Vagina (tissue), 2 donors: Measurements from ENCODE around the gene WWOX. TPM values are rescaled to one million over a fixed set of nuclear protein-coding genes. Genes with fewer than 3 reads are reported as not detected.

Experiments
- DNase-seq, 2 donors: peaks; one replicate each; pipeline ENCODE4 v3.0.0-alpha.2; 2017; ENCODE audit errors: extremely low spot score in 2 of 2
- H3K27ac ChIP-seq: fragments of 200-600 bp; sonication (generic); one replicate; pipeline ENCODE4 v1.5.1; 2019
- H3K27me3 ChIP-seq: fragments of 200-600 bp; sonication (generic); one replicate; pipeline ENCODE4 v1.5.1; 2019
- H3K36me3 ChIP-seq, 2 donors: fragments of 200-600 bp; sonication (generic); one replicate each; pipeline ENCODE4 v1.5.1; 2017 to 2019
- H3K4me1 ChIP-seq: fragments of 200-600 bp; sonication (generic); one replicate; pipeline ENCODE4 v1.5.1; 2019
- H3K4me3 ChIP-seq, 2 donors: fragments of 200-600 bp; sonication (generic); 1 replicate in 1 of 2; 2 replicates in 1 of 2; pipeline ENCODE4 v1.5.1; 2016 to 2019
- H3K9me3 ChIP-seq: fragments of 200-600 bp; sonication (generic); one replicate; pipeline ENCODE4 v1.5.1; 2019
- POLR2A ChIP-seq, 2 donors: fragments of 450-650 bp; IDR thresholded peaks; one replicate each; pipeline ENCODE4 v1.6.1; 2017; ENCODE audit warnings: antibody characterized with exemption in 2 of 2, mild to moderate bottlenecking in 2 of 2, moderate library complexity in 2 of 2
- POLR2AphosphoS5 ChIP-seq, 2 donors: sonication (generic); formaldehyde crosslinking; IDR thresholded peaks; one replicate each; pipeline ENCODE4 v1.9.0; 2017; ENCODE audit warnings: antibody characterized with exemption in 2 of 2, mild to moderate bottlenecking in 2 of 2, low read depth in 1 of 2; ENCODE audit not compliant: insufficient read depth in 1 of 2
- intact Hi-C: fragments of 100-400 bp; cut with DNase I; formaldehyde crosslinking; loops from one replicate; pipeline ENCODE4 v1.15.1; 2023
- total RNA-seq: library from RNA; depleted of rRNA; stranded (reverse); fragments of >200 nt; gene quantifications from one replicate; pipeline ENCODE4 v1.2.3, GENCODE V29; 2016
- TF ChIP-seq, protein P1 (sequence below), 3 experiments: fragments of 450-650 bp in 2 of 3; fragments of 200-600 bp in 1 of 3; sonication (generic) in 1 of 3; IDR thresholded peaks; one replicate each; pipeline ENCODE4 v1.5.1; 2017 to 2019; ENCODE audit warnings: antibody characterized with exemption in 3 of 3, mild to moderate bottlenecking in 2 of 3, moderate library complexity in 2 of 3

The WWOX gene
- total RNA-seq, 1 donor from 2014 or later, result 33.1 TPM

DNA sequence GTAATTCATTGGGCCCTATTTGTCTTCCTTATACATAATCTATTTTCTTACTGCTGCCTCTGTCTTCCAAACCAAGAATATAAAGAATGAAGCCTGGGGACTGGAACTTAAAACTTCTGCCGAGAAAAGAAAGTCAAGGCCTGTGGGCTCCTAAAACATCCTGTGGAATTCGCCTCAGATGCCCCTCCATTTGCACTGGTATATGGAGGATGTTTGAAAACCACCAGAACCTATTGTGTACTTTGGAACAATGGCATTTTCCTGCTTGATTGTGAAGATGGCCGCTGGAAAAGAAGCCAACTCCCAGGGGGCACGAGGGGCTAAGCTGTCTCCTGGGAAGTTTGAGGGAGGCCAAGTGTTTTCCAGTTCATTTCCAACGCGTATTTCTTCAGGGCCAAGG, 122.4 kb downstream of the WWOX start:
- Histone ChIP-seq H3K4me1 (no peaks in the 10 kb centered on the region), H3K9me3 (no peaks in the 10 kb centered on the region), H3K27ac (no peak overlapping the region), H3K36me3 (no peaks in the 10 kb centered on the region), H3K4me3 (no peak overlapping the region), H3K27me3 (no peaks in the 10 kb centered on the region)
- intact Hi-C loops, result no loop called here
- DNase-seq, result no peak
- TF ChIP-seq POLR2A (IDR thresholded peaks at IDR 0.05) (no peak), POLR2AphosphoS5 (IDR thresholded peaks at IDR 0.05; ENCODE audit: insufficient read depth in 1 of 2, low read depth in 1 of 2) (no peak)
- TF ChIP-seq, protein P1, sequence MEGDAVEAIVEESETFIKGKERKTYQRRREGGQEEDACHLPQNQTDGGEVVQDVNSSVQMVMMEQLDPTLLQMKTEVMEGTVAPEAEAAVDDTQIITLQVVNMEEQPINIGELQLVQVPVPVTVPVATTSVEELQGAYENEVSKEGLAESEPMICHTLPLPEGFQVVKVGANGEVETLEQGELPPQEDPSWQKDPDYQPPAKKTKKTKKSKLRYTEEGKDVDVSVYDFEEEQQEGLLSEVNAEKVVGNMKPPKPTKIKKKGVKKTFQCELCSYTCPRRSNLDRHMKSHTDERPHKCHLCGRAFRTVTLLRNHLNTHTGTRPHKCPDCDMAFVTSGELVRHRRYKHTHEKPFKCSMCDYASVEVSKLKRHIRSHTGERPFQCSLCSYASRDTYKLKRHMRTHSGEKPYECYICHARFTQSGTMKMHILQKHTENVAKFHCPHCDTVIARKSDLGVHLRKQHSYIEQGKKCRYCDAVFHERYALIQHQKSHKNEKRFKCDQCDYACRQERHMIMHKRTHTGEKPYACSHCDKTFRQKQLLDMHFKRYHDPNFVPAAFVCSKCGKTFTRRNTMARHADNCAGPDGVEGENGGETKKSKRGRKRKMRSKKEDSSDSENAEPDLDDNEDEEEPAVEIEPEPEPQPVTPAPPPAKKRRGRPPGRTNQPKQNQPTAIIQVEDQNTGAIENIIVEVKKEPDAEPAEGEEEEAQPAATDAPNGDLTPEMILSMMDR (IDR thresholded peaks at IDR 0.05), result no peak

DNA sequence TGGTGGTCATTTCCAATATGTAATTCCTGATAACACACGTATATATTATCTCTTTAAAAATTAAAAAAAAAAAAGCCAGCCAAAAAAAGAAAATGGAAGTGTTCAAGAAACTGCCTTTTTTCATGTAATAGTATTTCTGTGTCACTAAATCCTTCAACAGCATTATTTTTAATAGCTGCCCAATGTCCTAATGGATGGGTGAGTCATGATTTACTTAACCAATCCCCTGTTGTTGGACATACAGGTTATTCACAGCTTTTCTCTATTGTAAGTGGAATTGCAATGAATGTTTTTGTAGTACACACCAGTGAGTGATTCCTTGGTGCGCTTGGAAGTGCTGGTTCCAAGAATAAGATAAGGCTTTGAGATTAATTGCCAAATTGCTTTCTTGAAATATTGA, 124.9 kb downstream of the WWOX start:
- TF ChIP-seq POLR2AphosphoS5 (IDR thresholded peaks at IDR 0.05; ENCODE audit: insufficient read depth in 1 of 2, low read depth in 1 of 2) (no peak), POLR2A (IDR thresholded peaks at IDR 0.05) (no peak)
- TF ChIP-seq, protein P1 (IDR thresholded peaks at IDR 0.05), result no peak
- H3K4me3 ChIP-seq, result no peak overlapping the region
- DNase-seq, result no peak
- H3K36me3 ChIP-seq, result no peaks in the 10 kb centered on the region
- no peaks in the 10 kb centered on the region for H3K9me3 ChIP-seq
- no peak overlapping the region for H3K27ac ChIP-seq
- intact Hi-C loops, result no loop called here
- no peaks in the 10 kb centered on the region for H3K27me3 ChIP-seq
- no peaks in the 10 kb centered on the region for H3K4me1 ChIP-seq

DNA sequence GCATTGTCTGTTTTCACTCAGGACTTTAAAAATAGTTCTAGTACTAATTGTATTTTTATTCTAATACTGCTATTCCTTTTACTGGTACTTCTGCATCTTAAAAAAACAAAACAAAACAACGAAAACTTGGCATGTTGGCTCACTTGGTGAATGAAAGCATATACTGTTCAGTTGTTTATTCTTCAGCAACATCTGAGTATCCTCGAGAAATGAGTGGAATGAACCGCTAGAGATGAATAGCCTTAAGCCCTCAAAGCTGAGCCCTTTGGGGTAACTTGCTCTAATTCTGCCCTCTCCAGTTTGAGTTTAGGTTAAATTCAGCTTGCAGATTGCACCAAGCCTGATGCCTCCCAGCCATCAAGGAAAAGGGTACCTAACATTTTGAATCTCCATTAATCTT, 126.5 kb downstream of the WWOX start:
- Histone ChIP-seq H3K36me3 (no peaks in the 10 kb centered on the region), H3K9me3 (no peaks in the 10 kb centered on the region), H3K27ac (no peak overlapping the region), H3K4me3 (no peak overlapping the region), H3K4me1 (no peaks in the 10 kb centered on the region), H3K27me3 (no peaks in the 10 kb centered on the region)
- DNase-seq, result no peak
- TF ChIP-seq, protein P1 (IDR thresholded peaks at IDR 0.05), result no peak
- TF ChIP-seq POLR2A (IDR thresholded peaks at IDR 0.05) (no peak), POLR2AphosphoS5 (IDR thresholded peaks at IDR 0.05; ENCODE audit: insufficient read depth in 1 of 2, low read depth in 1 of 2) (no peak)
- intact Hi-C loops, result no loop called here

DNA sequence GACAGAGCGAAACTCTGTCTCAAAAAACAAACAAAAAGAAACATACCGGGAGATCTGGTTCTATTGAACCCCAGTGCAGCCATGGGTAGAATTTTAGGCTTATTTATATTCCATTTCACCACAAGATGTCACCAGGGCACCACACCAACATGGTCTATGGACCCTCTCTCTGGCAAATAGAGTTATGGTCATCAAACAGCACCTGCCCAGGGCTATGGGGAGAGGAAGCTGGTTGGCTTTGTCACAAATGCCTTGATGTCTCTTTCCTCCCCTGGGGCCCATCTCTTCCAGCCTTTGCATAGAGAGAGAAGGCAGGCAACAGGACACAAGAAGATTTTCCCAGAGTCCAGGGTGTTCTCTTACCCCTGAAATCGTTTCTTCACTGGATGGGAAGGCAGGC, 128.4 kb downstream of the WWOX start:
- Histone ChIP-seq H3K4me3 (no peak overlapping the region), H3K27me3 (no peaks in the 10 kb centered on the region), H3K36me3 (no peaks in the 10 kb centered on the region), H3K9me3 (no peaks in the 10 kb centered on the region), H3K27ac (no peak overlapping the region), H3K4me1 (peaks cover 13% of the 10 kb centered on the region)
- no peak for TF ChIP-seq POLR2AphosphoS5 (IDR thresholded peaks at IDR 0.05; ENCODE audit: insufficient read depth in 1 of 2, low read depth in 1 of 2)
- no peak for TF ChIP-seq POLR2A (IDR thresholded peaks at IDR 0.05)
- TF ChIP-seq, protein P1 (IDR thresholded peaks at IDR 0.05), result no peak
- no peak for DNase-seq
- intact Hi-C loops, result no loop called here

DNA sequence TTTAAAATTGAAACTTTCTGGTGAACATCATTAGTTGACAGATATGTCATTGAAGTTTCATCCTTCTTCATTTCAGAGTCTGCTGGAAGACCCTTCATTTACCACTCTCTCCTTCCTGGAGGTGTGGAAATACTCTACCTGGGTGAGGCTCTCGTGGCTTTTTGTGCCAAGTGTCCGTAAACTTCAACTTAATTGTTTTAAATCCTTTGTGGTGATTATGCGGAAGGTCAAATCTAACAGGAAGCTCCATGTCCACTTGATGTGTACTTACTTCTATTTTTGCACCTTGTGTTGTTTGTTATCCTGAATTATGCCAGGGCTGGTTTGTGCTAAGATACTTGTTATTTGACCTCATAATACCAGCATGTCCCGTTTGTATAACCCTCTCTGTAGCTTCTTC, 129.2 kb downstream of the WWOX start:
- Histone ChIP-seq H3K9me3 (no peaks in the 10 kb centered on the region), H3K4me3 (no peak overlapping the region), H3K27me3 (no peaks in the 10 kb centered on the region), H3K4me1 (peaks cover 13% of the 10 kb centered on the region), H3K36me3 (no peaks in the 10 kb centered on the region), H3K27ac (no peak overlapping the region)
- intact Hi-C loops, result no loop called here
- TF ChIP-seq POLR2A (IDR thresholded peaks at IDR 0.05) (no peak), POLR2AphosphoS5 (IDR thresholded peaks at IDR 0.05; ENCODE audit: insufficient read depth in 1 of 2, low read depth in 1 of 2) (no peak)
- TF ChIP-seq, protein P1 (IDR thresholded peaks at IDR 0.05), result no peak
- no peak for DNase-seq
